ENCODE data around the gene ZNF14.

DNA sequence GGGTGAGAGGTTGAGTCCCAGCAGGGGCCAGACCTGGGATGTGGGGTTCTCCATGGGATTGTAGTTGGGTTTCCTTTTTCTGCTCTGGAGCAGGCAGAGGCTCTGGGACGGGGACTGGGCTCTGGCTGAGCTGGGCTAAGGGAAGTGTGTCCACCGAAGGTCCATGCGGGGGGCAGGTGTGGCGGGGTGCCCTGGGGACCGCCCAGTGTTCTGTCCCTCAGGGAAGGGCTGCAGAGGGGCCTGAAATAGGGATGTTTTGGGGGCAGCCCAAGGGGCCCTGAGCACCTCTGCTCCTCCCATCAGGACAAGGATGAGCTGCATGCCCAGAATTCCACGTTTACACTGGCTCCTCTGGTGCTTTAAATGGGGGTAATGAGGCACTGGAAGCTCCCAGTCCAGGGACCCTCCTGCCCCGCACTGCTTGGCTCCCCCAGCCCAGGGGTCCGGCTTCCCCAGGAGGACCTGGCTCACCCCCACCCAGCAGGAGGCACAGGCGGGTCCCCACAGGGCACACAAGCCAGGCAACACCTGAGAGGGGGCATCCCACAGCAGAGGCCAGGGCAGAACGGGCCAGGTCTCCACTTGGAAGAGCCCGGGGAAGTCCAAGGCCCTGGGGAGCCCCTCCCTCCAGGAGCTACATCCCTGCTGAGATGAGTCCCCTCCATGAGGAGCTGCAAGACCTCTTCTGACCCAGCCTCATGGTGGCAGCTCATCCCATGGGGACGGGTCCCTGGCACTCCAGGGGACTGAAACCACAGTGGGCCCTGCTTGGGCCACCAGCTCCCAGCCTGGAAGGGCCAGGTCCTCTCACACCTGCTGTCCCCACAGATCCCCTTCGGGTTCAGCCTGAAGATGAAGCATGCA lies 14.7 kb upstream of the ZNF14 start:
- TF ChIP-seq CTCF (conservative IDR thresholded peaks at IDR 0.05 in 1 of 2, IDR thresholded peaks at IDR 0.05 in 1 of 2; ENCODE audit: extremely low read depth in 1 of 2, insufficient read depth in 1 of 2, low read depth in 1 of 2, low read length in 2 of 2) (no peak), EZH2 (IDR thresholded peaks at IDR 0.05; ENCODE audit: borderline replicate concordance, low read length) (no peak)

Data from mammary epithelial cell (primary cell).